Fibroblast of lung (primary cell): ENCODE results near the gene NR1H4.

Experiments
- EZH2 ChIP-seq: IDR thresholded peaks from 2 replicates; pipeline ENCODE4 v1.5.1; 2012; ENCODE audit warnings: low read length, control low read depth, mild to moderate bottlenecking; ENCODE audit errors: missing control alignments
- TF ChIP-seq, protein P1 (sequence below), 2 donors: IDR thresholded peaks in 1 of 2; conservative IDR thresholded peaks in 1 of 2; 1 replicate in 1 of 2; 2 replicates in 1 of 2; pipeline ENCODE4 v1.5.1; 2011 to 2012; ENCODE audit warnings: low read length in 2 of 2, control low read depth in 1 of 2, inconsistent platforms in 1 of 2, low read depth in 1 of 2, mild to moderate bottlenecking in 1 of 2

DNA sequence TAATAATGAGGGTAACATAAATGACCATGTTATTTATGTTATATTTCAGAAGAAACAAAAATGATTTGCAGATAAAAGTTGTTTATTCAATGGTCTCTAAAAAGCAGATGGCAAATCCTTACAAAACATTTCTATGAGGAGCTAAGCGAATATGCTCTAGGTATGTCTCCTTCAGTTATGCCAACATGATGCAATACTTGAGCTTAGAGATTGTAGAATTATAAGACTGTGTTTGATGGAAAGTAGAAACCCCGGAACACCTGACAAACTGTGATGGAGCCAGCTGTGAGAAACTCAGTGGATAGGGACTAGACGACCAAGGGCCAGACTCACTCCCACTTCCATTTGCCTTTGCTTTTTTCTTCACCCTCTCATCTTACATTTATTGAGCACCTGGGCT lies 17.8 kb upstream of the NR1H4 start:
- TF ChIP-seq, protein P1, sequence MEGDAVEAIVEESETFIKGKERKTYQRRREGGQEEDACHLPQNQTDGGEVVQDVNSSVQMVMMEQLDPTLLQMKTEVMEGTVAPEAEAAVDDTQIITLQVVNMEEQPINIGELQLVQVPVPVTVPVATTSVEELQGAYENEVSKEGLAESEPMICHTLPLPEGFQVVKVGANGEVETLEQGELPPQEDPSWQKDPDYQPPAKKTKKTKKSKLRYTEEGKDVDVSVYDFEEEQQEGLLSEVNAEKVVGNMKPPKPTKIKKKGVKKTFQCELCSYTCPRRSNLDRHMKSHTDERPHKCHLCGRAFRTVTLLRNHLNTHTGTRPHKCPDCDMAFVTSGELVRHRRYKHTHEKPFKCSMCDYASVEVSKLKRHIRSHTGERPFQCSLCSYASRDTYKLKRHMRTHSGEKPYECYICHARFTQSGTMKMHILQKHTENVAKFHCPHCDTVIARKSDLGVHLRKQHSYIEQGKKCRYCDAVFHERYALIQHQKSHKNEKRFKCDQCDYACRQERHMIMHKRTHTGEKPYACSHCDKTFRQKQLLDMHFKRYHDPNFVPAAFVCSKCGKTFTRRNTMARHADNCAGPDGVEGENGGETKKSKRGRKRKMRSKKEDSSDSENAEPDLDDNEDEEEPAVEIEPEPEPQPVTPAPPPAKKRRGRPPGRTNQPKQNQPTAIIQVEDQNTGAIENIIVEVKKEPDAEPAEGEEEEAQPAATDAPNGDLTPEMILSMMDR (conservative IDR thresholded peaks at IDR 0.05 in 1 of 2, IDR thresholded peaks at IDR 0.05 in 1 of 2; ENCODE audit: low read depth in 1 of 2, low read length in 2 of 2), result no peak
- TF ChIP-seq EZH2, result no peak
